Muscle of back (tissue), 13 donors: ENCODE results near the gene PRSS38. TPM values are rescaled to one million over a fixed set of nuclear protein-coding genes. Genes with fewer than 3 reads are reported as not detected.

Experiments used
- DNase-seq, 3 donors: peaks; one replicate each; pipeline versions ENCODE4 v3.0.0 to v3.0.0-alpha.2; 2013
- long read RNA-seq, 9 donors: transcript quantifications; one replicate each; lab custom pipeline, GENCODE V29; 2026
- polyA plus RNA-seq, 10 donors: library from polyadenylated mRNA; unstranded; fragments of 120-200 nt; gene quantifications; one replicate each; pipeline ENCODE4 v1.2.1, GENCODE V29; 2013; ENCODE audit not compliant: insufficient read length in 10 of 10

Gene PRSS38
- not detected for polyA plus RNA-seq
- long read RNA-seq, donor 1: 0 reads
- long read RNA-seq, donor 2: 0 reads
- long read RNA-seq, donor 3: 0 reads
- long read RNA-seq, donor 4: 0 reads
- long read RNA-seq, donor 5: 0 reads
- long read RNA-seq, donor 6: 0 reads
- long read RNA-seq, donor 7: 0 reads
- long read RNA-seq, donor 8: 0 reads
- long read RNA-seq, donor 9: 0 reads

DNA sequence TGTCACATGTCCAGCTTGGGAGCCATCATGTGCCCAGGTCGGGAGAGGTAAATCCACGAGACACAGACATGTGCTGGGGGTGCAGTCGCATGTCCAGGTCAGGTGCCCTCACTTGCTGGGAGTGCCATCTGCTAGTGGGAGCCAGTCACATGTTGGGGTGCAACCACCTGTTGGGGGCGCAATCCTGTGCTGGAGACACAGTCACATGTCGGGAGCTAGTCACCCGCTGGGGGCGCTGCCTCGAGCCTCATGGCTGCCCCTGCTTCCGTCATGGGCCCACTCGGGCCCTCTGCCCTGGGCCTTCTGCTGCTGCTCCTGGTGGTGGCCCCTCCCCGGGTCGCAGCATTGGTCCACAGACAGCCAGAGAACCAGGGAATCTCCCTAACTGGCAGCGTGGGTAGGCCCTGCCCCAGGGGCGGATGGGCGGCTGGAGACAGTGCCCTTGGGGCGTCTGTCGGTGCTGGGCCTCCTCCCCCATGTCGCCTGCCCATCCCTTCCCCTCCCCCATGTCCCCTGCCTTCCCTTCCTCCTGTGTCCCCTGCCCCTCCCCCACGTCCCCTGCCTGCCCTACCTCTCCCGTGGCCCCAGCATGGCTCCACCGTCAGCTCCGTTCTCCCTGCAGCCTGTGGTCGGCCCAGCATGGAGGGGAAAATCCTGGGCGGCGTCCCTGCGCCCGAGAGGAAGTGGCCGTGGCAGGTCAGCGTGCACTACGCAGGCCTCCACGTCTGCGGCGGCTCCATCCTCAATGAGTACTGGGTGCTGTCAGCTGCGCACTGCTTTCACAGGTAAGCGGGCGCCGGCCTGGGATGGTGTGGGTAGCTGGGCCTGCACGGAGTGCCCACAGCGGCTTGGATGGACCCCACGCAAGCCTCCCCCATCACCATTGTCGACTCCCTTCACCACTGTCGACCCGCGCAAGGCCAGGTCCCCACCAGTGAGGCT is at the start of gene PRSS38:
Gene PRSS38 (plus strand): TSS at position 208 of the 942 bp plus-strand sequence. CDS start 42 bp downstream, at position 250.
- no peak for DNase-seq

DNA sequence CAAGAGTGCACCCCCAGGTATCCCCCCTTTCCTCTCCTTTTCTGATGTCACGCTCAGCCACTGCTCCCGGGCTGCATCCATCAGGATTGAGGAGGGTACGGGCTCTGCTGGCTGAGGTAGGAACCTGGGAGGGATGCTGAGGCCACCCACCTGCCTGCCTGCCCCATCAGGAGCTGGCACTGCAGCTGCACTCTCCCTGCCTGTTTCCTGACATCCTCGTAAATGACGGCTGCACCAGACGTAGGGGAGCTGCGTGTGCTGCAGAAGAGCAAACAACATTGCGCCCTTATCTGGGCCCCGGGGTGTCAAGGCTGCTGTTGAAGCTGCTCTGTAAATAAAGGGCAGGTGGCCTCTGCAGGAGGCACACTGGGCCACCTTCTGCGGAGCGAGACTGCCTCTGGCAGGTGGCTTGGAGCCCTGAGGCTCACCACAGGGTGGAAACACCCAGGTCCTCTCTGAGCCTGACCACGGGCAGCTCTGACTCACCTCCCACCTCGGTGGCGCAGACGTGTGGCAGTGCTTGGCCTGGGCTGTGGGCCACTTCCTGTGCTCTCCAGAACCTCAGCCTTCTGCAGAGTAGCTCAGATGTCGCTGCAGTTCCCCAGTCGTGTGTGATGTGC is 49.4 kb upstream of the PRSS38 start:
- no peak for DNase-seq

DNA sequence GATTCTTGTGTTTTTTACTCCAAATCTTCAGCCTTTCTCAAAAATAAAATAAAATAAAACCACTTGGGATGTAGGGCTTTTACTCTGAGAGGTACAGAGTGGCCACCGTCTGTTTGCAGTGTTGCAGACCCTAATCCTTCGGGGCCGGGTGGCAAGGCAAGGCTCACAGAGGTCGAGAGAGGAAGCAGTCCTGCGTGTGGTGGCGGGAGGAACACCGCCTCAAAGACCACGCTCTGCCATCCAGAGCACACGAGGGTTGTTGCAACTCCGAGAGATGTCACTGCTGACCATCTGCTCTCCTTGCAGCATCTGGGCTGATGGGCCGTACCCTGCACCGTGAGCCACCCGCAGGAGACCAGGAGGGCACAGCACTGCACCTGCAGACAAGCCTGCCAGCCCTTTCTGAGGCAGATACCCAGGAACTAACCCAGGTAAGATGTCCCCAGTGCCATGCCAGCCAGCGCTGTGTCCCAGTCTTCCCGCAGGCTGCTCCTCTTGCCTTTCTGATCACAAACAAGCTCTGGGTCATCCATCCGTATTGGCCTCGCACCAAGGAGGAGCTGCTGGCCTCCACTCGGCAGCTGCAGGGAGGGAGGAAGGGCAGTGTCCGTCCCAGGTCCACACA is 48.7 kb upstream of the PRSS38 start:
- peak in 1 of 3 donors; percentile 42 for DNase-seq

DNA sequence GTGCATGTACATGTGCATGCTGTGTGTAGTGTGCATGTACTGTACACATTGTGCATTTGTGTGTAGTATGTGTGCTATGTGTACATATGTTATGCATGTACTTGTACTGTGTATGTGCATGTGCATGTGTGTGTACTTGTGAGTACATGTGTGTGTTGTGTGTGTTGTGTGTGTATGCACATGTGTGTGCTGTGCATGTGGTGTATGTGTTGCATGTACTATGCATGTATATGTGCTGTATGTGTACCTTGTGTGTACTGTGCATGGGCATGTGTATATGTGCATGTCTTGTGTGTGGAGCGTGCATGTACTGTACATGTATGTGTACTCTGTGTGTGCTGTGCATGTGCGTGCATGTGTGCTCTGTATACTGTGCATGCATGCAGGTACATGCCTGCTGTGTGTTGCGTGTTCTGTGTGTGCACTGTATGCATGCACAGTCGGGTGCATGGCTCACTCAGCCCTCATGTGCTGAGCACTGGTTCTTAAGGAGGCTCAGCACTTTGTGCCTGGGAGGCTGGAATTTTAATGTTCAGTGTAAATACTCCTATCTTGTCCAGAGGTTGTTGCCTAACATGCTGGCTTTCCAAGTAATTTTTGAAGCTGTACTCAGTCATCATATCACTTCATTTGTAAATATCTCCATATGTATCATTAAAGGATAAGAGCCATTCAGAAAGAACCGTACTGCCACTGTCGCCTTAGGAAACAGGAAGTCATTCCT is 47.9 kb upstream of the PRSS38 start:
- DNase-seq: no peak

DNA sequence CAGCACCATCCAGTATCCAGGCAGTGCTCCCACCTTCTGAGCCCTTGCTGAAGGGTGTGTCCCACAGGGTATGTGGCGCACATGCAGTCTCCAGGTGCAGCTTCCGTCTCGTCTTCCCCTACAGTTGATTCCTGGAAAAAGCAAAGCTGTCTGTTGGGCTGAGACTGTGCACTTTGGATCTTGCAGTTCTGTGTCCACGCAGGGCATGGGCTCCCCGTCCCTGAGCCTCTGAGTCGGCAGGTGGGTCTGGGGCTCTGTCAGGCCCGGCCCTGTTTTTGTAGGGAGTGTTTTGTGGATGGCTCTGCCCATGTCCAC is 47.4 kb upstream of the PRSS38 start:
- no peak for DNase-seq

DNA sequence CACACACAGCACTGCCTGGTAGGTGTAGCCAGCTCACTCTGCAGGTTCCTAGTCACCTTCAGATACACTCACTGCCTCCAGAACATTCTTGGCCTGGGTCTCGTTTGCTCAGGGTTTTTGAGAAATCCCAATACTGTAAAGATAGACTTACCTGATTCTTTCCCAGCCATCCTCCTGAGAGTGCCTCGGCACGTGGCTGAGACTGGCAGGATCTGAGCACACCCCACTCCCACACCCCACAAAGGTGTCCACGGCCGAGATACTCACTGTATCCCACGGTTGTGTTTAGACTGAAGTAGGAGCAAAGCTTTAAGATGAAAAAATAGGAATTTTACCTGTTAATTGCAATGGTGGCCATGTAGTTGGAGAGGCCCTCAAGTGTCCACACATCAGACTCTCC is 46.8 kb upstream of the PRSS38 start:
- no peak for DNase-seq

DNA sequence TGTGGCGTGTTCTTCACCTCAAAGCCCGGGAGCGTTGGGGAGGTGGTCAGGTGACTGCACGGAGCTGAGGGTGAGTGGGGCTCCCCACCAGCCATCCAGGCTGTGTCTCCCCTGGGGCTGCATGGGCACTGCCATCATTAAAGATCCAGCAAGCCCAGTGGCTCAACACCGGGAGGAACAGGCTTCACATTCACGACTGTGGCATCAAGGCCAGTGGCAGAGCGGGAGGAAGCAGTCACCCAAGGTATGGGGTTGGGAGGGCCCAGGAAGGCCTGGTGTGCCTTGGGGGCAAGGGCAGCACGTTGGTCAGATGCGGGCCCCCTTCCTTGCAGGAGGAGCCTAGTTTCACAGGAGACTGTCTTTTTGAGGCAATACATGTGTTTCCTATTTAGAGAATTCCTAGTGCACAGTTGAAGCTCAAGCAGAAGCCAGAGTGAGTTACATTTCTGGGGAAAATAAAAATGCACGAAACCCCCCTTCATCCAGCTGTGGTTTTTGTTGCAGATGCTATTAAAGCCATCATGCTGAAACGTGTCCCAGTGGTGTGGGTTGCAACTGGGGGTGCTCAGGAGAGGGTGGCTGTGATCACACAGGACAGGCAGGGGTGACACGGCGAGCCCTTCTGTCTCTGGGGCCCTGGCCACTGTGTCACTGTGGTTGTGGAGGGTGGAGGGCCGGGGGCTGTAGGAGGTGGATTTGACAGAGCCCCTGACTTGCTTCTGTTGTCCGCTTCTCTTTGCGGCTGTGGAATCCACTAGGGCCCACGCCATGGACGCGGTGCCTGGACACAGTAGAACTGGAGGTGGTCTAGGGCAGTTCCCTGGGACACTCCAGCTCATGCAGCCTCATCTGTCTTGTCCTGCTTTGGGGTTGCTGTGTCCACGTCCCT is 46.2 kb upstream of the PRSS38 start:
- peak in 1 of 3 donors; percentile 35 for DNase-seq

DNA sequence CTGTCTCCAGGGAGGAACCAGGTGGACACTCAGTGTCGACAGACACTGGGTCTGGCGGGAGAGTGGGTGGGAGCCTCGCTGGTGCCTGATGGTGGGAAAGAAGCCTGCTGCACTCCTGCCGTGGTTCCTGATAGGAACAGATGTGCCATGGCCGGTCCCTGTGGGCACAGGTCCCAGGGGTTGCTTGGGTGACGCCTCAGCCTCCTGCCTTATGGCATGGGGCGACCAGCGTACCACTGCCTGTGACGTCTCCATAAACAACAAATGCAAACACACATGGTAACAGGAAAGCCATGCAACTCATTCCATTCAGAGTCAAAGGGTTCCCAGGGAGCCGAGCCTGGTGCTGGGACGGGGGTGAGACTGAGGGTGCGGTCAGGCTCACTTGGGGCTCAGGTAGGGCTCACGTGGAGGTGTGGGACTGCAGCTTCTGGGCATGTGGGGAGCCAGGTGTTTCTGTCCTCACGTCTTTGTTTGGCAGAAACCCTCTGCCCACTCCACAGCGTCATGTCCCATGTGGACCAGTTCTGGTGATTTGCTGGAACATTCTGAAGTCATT is 45.5 kb upstream of the PRSS38 start:
- no peak for DNase-seq

DNA sequence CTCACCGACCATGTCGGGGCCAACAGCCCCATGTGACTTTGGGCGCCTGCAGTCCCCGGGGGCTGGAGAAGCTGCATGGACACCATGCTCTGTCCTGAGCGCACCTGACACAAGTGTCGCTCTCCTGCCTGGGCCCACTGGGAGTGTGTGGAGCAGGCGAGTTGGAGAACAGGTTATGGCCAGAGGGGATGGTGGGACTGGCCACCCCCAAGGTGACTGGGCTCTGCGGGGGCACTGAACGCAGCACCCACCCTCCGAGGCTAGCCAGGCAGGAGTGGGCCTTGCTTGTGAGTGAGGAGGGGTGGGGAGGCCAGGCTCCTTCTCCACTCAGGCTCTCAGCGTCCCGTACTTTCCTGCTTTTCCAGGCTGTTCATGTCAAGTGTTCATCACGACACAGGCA is 44.7 kb upstream of the PRSS38 start:
- no peak for DNase-seq

DNA sequence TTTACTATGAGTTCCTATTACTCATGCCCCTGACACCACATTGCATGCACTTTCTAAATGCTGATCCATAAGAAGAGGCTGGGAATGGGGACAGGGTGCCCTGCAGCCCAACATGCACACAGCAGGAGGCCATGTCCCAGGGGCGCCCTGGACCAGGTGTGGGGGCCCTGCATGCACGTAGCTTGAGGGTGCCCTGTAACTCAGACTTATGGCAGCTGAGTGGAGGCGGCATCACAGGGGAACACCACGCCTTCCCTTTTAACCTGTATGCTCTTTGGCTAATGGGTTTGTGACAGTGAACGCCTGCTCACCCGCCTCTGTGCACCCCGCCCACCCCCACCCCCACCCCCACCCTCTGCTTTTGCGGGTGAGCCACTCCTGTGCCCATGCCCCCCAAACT is 44.1 kb upstream of the PRSS38 start:
- DNase-seq: no peak

DNA sequence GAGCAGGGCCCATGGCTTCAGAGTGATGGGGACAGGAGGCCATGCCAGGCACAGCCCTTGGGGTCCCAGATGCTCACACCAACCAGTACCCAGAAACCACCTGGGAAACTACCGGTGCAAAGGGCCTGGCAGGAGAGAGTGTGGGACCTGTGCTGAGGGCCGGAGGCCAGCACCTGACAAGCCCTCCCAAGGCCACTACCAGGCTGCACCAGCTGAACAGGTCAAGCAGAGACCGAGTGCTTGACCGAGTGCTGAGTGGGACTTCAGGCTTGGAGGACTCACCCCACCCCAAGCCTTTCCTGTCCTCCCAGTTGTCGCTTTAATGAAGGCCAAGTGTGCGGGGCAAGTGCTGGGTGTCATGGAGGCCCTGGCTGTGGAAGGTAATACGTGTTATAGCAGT is 43.7 kb upstream of the PRSS38 start:
- DNase-seq: no peak

DNA sequence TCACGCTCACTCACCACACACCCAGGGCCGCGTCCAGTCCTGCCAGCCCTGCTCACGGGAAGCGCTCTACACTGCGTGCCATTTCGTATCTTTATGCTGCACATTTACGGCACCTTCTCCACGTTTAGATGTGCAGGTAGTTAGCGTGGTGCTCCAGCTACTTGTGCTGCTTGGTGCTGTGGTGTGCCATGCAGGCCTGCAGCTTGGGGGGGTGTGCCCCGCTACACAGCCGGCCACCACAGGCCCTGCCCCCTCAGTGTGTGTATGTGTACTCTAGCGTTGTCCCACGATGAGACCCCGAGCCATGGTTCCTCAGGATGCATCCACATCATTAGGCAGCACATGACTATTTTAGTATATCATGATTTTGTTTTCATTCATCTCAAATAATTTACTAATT is 41.9 kb upstream of the PRSS38 start:
- DNase-seq: no peak

DNA sequence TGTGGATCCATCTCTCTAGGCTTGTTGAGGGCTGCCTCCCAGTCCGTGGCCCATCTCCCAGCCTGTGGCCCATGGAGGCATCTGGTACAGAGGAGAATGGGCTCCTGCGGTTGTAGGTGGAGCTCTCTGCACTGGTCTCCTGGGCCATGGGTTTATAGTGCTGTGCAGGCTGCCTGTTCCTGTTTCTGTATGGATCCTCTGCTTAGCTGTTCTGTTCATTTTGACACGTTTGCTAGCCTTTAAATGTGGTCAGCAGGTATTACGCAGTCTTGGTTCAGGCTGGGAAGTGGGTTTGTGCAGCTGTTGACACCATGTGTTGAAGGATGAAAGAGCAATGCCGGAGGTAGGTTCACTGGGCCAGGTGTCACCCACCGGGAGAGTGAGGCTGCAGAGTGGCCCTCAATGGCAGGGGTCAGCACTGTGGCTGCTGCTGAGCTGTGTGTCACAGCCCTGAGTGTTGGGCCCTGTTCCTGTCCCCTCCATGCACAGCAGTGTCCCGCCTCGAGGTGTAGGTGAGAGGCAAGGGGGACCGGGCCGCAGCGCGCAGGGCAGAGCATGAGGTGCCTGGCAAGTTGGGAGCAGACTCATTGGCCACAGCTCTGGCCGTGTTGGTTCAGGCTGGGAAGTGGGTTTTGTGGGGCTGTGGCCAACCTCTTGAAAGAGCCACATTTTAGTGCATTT is 41.3 kb upstream of the PRSS38 start:
- no peak for DNase-seq

DNA sequence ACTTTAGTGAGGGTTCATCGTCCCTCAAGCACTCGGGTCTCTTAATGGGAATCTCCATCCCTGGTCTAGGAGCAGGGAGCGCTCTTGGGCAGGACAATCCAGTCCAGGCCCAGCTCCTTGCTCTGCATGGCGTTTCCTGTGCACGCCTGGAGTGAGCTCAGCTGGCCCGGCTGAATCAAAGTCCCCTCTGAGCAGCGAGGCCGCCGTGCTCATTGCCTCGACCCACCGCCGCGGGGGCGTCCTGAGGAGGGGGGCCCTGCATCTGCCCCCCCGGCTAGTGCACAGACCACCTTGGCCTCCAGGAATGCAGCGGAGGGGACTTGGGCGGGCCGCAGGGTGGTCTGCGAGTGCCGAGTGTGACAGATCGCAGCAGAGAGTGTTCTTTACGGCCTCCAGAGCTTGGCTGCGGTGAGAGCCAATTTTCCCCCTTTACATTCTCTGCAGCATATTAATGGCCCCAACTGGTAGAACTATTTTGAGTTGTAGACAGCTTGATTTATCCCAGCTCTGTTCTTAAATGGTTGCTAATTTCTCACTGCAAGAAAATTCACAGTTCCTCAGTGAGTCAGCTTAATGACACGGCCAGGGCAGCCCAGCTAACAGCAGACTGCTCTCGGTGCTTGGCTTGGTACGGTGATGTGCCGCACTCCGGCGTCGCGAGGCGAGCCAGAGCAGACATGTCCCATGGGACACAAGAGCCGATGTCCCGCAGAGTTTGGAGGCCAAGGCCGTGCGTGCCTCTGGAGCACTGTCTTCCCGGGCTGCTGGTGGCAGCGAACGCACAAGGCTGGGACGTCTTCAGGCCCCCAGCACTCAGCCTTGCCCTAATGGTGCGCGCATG is 40.4 kb upstream of the PRSS38 start:
- DNase-seq: peak; percentile 61 to 90 (median 84)

DNA sequence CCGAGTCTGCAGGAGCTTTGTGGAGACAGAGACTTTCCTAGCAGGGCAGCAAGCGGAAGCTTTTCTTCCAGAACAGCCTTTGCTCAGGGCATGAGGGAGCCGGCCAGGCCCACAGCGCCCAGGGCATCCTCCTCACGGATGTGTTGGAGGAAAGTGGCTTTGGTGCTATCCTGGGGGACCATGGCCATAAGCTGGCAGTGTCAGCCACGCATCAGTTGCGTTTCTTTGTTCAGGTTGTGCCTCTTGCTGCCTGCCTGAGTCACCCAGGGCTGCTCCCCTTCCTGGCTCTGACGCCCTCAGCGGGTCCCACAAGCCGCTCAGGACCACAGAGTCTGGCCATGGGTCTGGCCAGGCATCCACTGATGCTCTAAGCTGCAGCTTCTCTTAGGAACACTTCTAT is 39.6 kb upstream of the PRSS38 start:
- DNase-seq: no peak

DNA sequence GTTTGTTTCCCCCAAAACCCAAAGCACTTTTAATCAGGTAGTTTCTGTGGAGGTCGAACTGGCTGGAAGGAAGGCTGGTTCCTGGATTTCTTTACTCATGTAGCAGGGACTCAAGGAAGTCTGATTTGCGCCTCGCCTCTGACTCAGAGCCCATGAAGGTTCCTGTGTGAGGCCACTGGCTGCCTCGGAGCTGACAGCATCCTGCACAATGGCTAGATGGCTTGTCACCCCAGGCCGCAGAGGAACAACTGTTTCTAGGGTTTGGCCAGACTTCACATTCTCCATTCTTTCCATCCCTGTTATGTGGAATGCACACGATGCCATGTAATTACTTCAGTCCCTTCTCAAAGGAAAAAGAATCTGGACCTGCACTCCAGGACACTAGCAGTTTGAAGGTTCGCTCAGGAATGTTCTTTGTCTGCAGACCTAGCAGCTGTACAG is 39.1 kb upstream of the PRSS38 start:
- DNase-seq: peak; percentile 25 to 84 (median 31)

DNA sequence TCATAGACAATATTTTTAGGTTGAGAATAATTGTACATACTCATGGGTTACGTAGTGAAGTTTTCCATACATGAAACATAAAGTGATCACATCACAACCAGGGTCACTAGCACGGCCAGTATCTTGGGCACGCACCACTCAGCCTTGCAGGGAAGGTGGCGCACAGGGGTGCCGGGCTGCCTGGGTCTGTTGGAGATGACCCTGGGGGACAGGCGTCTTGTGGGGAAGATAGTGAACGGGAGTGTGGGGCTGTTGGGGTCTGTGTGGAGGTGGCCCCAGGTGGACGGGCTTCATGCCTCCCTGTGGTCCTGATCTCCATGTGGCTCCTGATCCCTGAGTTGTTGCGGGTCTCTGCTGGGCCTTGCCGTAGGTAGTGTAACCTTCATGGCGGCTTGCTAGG is 38.3 kb upstream of the PRSS38 start:
- DNase-seq: no peak

DNA sequence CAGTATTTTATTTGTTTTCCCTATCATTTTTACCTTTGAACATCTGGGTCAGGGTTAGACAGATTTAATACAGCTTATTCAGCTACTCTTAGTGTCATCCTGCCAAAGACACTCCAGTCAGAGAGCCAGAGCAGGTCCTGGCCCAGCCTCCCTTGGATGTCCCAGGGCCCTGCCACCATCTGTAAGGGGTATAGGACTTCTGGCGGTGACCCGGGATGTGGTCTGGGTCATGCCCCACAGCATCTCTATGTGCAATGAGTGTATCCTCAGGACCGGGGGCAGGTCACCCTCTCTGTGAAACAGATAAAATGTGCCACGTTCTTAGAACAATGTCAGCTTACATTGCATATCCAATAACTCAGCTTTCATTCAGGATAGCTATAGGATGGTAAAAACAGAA is 37.8 kb upstream of the PRSS38 start:
- DNase-seq: no peak
